ENCODE results near the gene CHAF1A. TPM values are rescaled to one million over a fixed set of nuclear protein-coding genes. Genes with fewer than 3 reads are reported as not detected.
A peak's percentile ranks its signal among the peaks of the same experiment; 100 is the strongest.

Gene CHAF1A
- total and polyA plus RNA-seq, 2 experiments from 2014 or later, result 113 to 125 TPM

DNA sequence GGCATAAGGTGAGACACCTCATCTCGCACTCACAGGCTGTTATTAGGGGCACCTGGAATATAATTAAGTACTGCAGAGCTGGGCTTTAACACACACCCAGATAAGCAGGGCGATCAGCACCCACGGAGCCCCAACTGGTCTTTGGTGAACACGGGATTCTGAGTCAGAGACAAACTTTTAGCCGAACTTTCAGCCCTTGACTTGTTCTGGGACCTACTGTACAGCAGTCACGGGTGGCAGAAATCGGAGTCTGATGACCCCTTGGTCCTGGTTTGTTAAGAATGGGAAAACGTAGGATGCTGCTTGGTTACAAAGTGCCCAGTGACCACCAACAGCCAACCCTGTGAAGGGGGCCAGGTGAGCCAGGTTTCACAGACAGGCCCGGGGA is 11.1 kb upstream of the CHAF1A start:
- Histone ChIP-seq H3K27ac (ENCODE audit: low read depth) (peak overlapping the region; percentile 84; the same call in 1 of the 2 replicates), H3K79me2 (replicated peaks; ENCODE audit: insufficient read depth) (peaks cover 97% of the 10 kb centered on the region), H3F3A (replicated peaks; ENCODE audit: low read depth) (peaks cover 10% of the 10 kb centered on the region; the same call in 1 of the 2 replicates), H2AFZ (no peak overlapping the region), H3K9me2 (ENCODE audit: insufficient read depth) (no peaks in the 10 kb centered on the region), H4K20me1 (replicated peaks; ENCODE audit: insufficient read depth) (peaks cover 76% of the 10 kb centered on the region), H3K27me3 (ENCODE audit: insufficient read depth) (no peaks in the 10 kb centered on the region), H3K4me2 (peak overlapping the region; percentile 75), H3K4me3 (peak overlapping the region; percentile 46; the same call in 1 of the 2 replicates), H3K36me3 (ENCODE audit: insufficient read depth) (peaks cover 11% of the 10 kb centered on the region; the same call in 1 of the 2 replicates), H3K4me1 (ENCODE audit: insufficient read depth) (peaks cover 22% of the 10 kb centered on the region)
- Mint-ChIP-seq H3K36me3 (ENCODE audit: low read depth) (peaks cover 23% of the 10 kb centered on the region), H3K9me3 (no peaks in the 10 kb centered on the region), H3K4me1 (peaks cover 59% of the 10 kb centered on the region), H3K27me3 (ENCODE audit: insufficient read depth, low read depth, poor library complexity) (peaks cover 22% of the 10 kb centered on the region), H3K4me3 (peak overlapping the region; percentile 63), H3K27ac (no peak overlapping the region)
- DNase-seq (ENCODE audit: low spot score) (no peak), ATAC-seq (no peak)
- TF ChIP-seq, protein P1, sequence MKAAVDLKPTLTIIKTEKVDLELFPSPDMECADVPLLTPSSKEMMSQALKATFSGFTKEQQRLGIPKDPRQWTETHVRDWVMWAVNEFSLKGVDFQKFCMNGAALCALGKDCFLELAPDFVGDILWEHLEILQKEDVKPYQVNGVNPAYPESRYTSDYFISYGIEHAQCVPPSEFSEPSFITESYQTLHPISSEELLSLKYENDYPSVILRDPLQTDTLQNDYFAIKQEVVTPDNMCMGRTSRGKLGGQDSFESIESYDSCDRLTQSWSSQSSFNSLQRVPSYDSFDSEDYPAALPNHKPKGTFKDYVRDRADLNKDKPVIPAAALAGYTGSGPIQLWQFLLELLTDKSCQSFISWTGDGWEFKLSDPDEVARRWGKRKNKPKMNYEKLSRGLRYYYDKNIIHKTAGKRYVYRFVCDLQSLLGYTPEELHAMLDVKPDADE (IDR thresholded peaks at IDR 0.05), result no peak
- TF ChIP-seq, protein P2, sequence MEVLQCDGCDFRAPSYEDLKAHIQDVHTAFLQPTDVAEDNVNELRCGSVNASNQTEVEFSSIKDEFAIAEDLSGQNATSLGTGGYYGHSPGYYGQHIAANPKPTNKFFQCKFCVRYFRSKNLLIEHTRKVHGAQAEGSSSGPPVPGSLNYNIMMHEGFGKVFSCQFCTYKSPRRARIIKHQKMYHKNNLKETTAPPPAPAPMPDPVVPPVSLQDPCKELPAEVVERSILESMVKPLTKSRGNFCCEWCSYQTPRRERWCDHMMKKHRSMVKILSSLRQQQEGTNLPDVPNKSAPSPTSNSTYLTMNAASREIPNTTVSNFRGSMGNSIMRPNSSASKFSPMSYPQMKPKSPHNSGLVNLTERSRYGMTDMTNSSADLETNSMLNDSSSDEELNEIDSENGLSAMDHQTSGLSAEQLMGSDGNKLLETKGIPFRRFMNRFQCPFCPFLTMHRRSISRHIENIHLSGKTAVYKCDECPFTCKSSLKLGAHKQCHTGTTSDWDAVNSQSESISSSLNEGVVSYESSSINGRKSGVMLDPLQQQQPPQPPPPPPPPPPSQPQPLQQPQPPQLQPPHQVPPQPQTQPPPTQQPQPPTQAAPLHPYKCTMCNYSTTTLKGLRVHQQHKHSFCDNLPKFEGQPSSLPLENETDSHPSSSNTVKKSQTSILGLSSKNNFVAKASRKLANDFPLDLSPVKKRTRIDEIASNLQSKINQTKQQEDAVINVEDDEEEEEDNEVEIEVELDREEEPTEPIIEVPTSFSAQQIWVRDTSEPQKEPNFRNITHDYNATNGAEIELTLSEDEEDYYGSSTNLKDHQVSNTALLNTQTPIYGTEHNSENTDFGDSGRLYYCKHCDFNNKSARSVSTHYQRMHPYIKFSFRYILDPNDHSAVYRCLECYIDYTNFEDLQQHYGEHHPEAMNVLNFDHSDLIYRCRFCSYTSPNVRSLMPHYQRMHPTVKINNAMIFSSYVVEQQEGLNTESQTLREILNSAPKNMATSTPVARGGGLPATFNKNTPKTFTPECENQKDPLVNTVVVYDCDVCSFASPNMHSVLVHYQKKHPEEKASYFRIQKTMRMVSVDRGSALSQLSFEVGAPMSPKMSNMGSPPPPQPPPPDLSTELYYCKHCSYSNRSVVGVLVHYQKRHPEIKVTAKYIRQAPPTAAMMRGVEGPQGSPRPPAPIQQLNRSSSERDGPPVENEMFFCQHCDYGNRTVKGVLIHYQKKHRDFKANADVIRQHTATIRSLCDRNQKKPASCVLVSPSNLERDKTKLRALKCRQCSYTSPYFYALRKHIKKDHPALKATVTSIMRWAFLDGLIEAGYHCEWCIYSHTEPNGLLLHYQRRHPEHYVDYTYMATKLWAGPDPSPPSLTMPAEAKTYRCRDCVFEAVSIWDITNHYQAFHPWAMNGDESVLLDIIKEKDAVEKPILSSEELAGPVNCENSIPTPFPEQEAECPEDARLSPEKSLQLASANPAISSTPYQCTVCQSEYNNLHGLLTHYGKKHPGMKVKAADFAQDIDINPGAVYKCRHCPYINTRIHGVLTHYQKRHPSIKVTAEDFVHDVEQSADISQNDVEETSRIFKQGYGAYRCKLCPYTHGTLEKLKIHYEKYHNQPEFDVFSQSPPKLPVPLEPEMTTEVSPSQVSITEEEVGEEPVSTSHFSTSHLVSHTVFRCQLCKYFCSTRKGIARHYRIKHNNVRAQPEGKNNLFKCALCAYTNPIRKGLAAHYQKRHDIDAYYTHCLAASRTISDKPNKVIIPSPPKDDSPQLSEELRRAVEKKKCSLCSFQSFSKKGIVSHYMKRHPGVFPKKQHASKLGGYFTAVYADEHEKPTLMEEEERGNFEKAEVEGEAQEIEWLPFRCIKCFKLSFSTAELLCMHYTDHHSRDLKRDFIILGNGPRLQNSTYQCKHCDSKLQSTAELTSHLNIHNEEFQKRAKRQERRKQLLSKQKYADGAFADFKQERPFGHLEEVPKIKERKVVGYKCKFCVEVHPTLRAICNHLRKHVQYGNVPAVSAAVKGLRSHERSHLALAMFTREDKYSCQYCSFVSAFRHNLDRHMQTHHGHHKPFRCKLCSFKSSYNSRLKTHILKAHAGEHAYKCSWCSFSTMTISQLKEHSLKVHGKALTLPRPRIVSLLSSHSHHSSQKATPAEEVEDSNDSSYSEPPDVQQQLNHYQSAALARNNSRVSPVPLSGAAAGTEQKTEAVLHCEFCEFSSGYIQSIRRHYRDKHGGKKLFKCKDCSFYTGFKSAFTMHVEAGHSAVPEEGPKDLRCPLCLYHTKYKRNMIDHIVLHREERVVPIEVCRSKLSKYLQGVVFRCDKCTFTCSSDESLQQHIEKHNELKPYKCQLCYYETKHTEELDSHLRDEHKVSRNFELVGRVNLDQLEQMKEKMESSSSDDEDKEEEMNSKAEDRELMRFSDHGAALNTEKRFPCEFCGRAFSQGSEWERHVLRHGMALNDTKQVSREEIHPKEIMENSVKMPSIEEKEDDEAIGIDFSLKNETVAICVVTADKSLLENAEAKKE (CRISPR knock-in tag; IDR thresholded peaks at IDR 0.05), result no peak
- TF ChIP-seq EZH2phosphoT487 (IDR thresholded peaks at IDR 0.05; ENCODE audit: unreplicated experiment), result no peak
- TF ChIP-seq CREB1 (CRISPR knock-in tag; IDR thresholded peaks at IDR 0.05; ENCODE audit: low read depth), result no peak
- TF ChIP-seq, protein P3, sequence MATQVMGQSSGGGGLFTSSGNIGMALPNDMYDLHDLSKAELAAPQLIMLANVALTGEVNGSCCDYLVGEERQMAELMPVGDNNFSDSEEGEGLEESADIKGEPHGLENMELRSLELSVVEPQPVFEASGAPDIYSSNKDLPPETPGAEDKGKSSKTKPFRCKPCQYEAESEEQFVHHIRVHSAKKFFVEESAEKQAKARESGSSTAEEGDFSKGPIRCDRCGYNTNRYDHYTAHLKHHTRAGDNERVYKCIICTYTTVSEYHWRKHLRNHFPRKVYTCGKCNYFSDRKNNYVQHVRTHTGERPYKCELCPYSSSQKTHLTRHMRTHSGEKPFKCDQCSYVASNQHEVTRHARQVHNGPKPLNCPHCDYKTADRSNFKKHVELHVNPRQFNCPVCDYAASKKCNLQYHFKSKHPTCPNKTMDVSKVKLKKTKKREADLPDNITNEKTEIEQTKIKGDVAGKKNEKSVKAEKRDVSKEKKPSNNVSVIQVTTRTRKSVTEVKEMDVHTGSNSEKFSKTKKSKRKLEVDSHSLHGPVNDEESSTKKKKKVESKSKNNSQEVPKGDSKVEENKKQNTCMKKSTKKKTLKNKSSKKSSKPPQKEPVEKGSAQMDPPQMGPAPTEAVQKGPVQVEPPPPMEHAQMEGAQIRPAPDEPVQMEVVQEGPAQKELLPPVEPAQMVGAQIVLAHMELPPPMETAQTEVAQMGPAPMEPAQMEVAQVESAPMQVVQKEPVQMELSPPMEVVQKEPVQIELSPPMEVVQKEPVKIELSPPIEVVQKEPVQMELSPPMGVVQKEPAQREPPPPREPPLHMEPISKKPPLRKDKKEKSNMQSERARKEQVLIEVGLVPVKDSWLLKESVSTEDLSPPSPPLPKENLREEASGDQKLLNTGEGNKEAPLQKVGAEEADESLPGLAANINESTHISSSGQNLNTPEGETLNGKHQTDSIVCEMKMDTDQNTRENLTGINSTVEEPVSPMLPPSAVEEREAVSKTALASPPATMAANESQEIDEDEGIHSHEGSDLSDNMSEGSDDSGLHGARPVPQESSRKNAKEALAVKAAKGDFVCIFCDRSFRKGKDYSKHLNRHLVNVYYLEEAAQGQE (IDR thresholded peaks at IDR 0.05; ENCODE audit: unreplicated experiment), result no peak
- TF ChIP-seq EZH2 (IDR thresholded peaks at IDR 0.05; ENCODE audit: low read depth, unreplicated experiment), result no peak
- TF ChIP-seq ZNF331 (CRISPR knock-in tag; IDR thresholded peaks at IDR 0.05; ENCODE audit: low read depth), result no peak
- TF ChIP-seq POLR2AphosphoS5 (IDR thresholded peaks at IDR 0.05; ENCODE audit: low read depth), result no peak
- no peak for TF ChIP-seq NANOG (IDR thresholded peaks at IDR 0.05; ENCODE audit: borderline replicate concordance)

Data from GM23338 (cell line).